ENCODE measurements around the gene FKTN.
"Not testable (repeated sequence)": the region's sequence is repeated elsewhere in the genome, so short reads cannot be mapped to it uniquely, and the experiment has no call there.

FKTN gene

DNA sequence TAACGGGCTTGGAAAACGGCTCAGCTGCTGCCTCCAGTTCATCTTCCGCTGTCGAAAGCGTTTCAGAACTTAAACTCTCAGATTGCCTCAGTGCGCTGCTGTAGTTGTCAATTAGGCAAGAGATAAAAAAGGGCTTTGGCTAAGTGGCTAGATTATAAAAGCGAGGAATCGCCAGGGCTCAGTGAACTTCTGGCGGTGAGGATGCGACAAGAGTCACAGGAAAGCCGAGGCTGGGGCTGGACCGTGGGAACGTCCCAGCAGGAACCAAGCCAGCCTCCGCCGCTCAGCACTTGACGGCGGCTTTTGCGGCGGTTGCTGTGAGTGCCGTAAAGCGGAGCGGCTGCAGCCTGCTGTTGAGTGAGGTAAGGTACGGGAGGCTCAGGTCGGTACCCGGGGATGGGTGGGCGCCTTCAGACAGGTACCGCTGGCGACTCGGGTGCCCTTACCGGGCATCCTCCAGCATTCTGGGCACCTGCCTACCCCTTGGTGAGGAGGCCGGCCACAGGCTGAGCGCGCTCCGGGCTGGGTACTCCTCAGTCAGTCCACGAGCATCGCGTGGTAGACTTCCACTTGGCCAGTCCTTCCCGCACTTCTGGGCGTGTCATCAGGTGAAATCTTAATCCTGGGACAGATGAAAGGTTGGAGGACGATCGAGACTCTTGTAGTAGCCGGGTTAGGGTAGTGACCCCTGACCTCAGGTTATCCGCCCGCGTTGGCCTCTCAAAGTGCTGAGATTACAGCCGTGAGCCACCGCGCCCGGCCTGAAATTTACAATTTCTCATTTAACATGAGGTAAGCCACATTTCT, at the start of gene FKTN:
Gene FKTN (plus strand): TSS at position 328 of the 807 bp plus-strand sequence. CDS start 16,902 bp downstream, outside the sequence.
- Histone ChIP-seq H3K9me3 (ENCODE audit: control insufficient read depth, low read depth, low read length) (peaks cover 14% of the 10 kb centered on the region), H3K4me1 (ENCODE audit: control insufficient read depth, low read depth, low read length) (peaks cover 3% of the 10 kb centered on the region), H3K4me3 (ENCODE audit: low read length) (peak within 1 kb of the TSS; percentile 99), H3K36me3 (ENCODE audit: control insufficient read depth, low read depth, low read length) (no peaks in the 10 kb centered on the region), H3K27ac (ENCODE audit: low read length) (no peak within 1 kb of the TSS), H3K27me3 (ENCODE audit: control insufficient read depth, insufficient read depth, low read length) (peaks cover 13% of the 10 kb centered on the region), H3K9ac (ENCODE audit: low read length) (peak within 1 kb of the TSS; percentile 71)

DNA sequence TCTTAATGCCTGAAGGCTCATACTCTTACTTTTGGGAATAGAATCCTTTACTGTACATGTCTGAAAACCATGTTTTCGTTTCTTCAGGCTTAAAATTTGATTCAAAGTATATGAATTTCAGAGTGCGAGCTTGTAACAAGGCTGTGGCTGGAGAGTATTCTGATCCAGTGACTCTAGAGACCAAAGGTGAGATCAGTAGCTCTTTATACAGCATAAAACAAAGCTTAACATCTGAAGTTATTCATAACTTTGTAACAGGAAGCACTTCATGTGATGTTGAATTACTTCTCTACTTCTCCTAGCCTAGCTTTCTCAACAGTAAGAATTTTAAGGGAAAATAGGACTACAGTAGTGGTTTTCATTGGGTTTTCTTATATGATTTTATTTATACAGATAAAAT, 49.4 kb upstream of the FKTN start:
- Histone ChIP-seq H3K4me1 (ENCODE audit: control insufficient read depth, low read depth, low read length) (peaks cover 7% of the 10 kb centered on the region), H3K27ac (ENCODE audit: low read length) (no peak overlapping the region), H3K9ac (ENCODE audit: low read length) (no peak overlapping the region), H3K9me3 (ENCODE audit: control insufficient read depth, low read depth, low read length) (no peaks in the 10 kb centered on the region), H3K36me3 (ENCODE audit: control insufficient read depth, low read depth, low read length) (peaks cover 7% of the 10 kb centered on the region), H3K4me3 (ENCODE audit: low read length) (no peak overlapping the region), H3K27me3 (ENCODE audit: control insufficient read depth, insufficient read depth, low read length) (no peaks in the 10 kb centered on the region)

DNA sequence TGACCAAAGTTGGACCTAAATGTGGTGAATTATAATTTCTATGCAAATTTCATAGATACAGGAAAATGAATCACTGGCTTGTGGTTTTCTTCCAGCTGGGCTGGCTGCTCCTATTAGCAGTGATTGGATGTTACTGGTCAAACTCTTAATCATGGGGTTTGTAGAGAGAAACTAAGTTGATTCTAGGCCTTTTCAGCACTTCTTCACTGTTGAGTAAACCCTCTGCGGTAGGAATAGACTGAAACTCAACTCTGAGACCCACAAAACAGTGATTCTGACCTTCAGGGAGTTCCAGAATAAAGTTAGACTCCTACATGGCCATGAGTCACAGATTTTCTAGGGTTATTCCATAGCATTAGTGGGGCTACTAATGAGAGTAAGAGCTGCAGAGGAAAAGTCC, 47.9 kb upstream of the FKTN start:
- peaks cover 11% of the 10 kb centered on the region for H3K36me3 ChIP-seq (ENCODE audit: control insufficient read depth, low read depth, low read length)
- no peaks in the 10 kb centered on the region for H3K27me3 ChIP-seq (ENCODE audit: control insufficient read depth, insufficient read depth, low read length)
- H3K4me3 ChIP-seq (ENCODE audit: low read length): no peak overlapping the region
- no peaks in the 10 kb centered on the region for H3K4me1 ChIP-seq (ENCODE audit: control insufficient read depth, low read depth, low read length)
- H3K9me3 ChIP-seq (ENCODE audit: control insufficient read depth, low read depth, low read length): no peaks in the 10 kb centered on the region
- H3K9ac ChIP-seq (ENCODE audit: low read length): no peak overlapping the region
- no peak overlapping the region for H3K27ac ChIP-seq (ENCODE audit: low read length)

GRCh38 chr9:105511446-105511845, 46.5 kb upstream of the FKTN start:
- Histone ChIP-seq H3K36me3 (ENCODE audit: control insufficient read depth, low read depth, low read length) (peaks cover 11% of the 10 kb centered on the region), H3K27ac (ENCODE audit: low read length) (no peak overlapping the region), H3K4me3 (ENCODE audit: low read length) (no peak overlapping the region), H3K27me3 (ENCODE audit: control insufficient read depth, insufficient read depth, low read length) (no peaks in the 10 kb centered on the region), H3K9me3 (ENCODE audit: control insufficient read depth, low read depth, low read length) (no peaks in the 10 kb centered on the region), H3K9ac (ENCODE audit: low read length) (no peak overlapping the region), H3K4me1 (ENCODE audit: control insufficient read depth, low read depth, low read length) (peaks cover 5% of the 10 kb centered on the region)

DNA sequence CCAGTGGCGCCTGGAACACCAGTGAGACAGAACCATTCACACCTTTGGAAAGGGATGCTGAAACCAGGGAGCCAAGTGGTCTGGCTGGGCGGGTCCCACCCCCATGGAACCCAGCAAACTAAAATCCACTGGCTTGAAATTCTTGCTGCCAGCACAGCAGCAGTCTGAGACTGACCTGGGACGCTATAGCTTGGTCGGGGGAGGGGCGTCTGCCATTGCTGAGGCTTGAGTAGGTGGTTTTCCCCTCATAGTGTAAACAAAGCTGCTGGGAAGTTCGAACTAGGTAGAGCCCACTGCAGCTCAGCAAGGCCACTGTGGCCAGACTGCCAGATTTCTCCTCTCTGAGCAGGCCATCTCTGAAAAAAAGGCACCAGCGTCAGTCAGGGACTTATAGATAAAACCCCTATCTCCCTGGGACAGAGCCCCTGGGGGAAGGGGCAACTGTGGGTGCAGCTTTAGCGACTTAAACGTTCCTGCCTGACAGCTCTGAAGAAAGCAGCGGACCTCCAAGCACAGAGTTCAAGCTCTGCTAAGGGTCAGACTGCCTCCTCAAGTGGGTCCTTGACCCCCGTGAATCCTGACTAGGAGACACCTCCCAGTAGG, 42.0 kb upstream of the FKTN start:
- no peak overlapping the region for H3K4me3 ChIP-seq (ENCODE audit: low read length)
- peaks cover 5% of the 10 kb centered on the region for H3K4me1 ChIP-seq (ENCODE audit: control insufficient read depth, low read depth, low read length)
- H3K36me3 ChIP-seq (ENCODE audit: control insufficient read depth, low read depth, low read length): peaks cover 8% of the 10 kb centered on the region
- H3K27me3 ChIP-seq (ENCODE audit: control insufficient read depth, insufficient read depth, low read length): no peaks in the 10 kb centered on the region
- H3K27ac ChIP-seq (ENCODE audit: low read length): no peak overlapping the region
- H3K9me3 ChIP-seq (ENCODE audit: control insufficient read depth, low read depth, low read length): no peaks in the 10 kb centered on the region
- H3K9ac ChIP-seq (ENCODE audit: low read length): no peak overlapping the region

DNA sequence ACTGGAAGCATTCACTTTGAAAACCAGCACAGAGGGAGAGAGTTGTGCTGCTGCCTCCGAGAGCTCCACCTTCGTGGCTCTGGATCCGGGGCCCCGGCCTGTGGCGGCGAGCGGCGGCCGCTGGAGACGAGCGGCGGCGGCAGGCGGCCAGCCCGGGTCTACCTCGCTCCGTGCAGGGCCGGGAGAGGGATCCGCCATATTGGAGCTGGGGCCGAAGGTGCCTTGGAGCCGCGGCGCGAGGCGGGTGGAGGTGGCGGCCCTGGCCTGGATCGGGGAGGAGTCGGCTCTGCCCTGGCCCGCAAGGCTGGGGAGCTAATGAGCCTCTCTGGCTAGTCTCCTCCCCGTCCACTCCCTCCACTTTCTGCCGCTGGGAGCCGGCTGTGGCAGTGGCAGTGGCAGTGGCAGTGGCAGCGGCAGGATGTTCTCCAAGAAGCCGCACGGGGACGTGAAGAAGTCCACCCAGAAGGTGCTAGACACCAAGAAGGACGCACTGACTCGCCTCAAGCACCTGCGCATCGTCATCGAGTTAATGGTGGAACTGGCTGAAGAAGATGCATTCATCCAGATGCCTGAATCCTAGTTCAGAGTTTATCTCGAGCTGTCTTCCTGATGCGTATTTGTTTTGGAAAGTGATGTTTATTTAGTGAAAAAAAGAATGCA, 38.1 kb upstream of the FKTN start:
- H3K9ac ChIP-seq (ENCODE audit: low read length); H3K27ac ChIP-seq (ENCODE audit: low read length); H3K4me3 ChIP-seq (ENCODE audit: low read length); H3K36me3 ChIP-seq (ENCODE audit: control insufficient read depth, low read depth, low read length); H3K4me1 ChIP-seq (ENCODE audit: control insufficient read depth, low read depth, low read length); H3K27me3 ChIP-seq (ENCODE audit: control insufficient read depth, insufficient read depth, low read length); H3K9me3 ChIP-seq (ENCODE audit: control insufficient read depth, low read depth, low read length): not testable (repeated sequence)

DNA sequence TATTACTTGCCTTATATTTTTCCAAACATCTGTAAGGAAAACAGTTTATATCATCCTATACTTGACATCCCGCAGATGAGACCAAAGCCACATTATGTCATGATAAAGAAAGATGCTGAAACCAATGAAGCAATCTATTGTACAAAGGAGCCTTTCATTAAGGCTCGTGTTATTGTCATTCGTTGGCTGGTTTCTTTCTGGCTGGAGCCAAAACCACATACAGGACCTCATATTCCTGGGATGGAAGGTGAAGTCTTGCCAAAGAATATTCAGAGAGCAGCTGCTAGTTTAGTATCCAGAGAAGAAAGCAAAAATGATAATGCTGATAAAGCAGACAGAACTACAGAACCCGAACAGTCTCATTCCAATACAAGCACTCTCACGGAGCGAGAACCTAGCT, 36.9 kb upstream of the FKTN start:
- H3K9me3 ChIP-seq (ENCODE audit: control insufficient read depth, low read depth, low read length); H3K4me3 ChIP-seq (ENCODE audit: low read length); H3K4me1 ChIP-seq (ENCODE audit: control insufficient read depth, low read depth, low read length); H3K9ac ChIP-seq (ENCODE audit: low read length); H3K36me3 ChIP-seq (ENCODE audit: control insufficient read depth, low read depth, low read length); H3K27ac ChIP-seq (ENCODE audit: low read length); H3K27me3 ChIP-seq (ENCODE audit: control insufficient read depth, insufficient read depth, low read length): not testable (repeated sequence)

- H3K36me3 ChIP-seq (ENCODE audit: control insufficient read depth, low read depth, low read length); H3K4me1 ChIP-seq (ENCODE audit: control insufficient read depth, low read depth, low read length); H3K9ac ChIP-seq (ENCODE audit: low read length); H3K27ac ChIP-seq (ENCODE audit: low read length); H3K9me3 ChIP-seq (ENCODE audit: control insufficient read depth, low read depth, low read length); H3K4me3 ChIP-seq (ENCODE audit: low read length); H3K27me3 ChIP-seq (ENCODE audit: control insufficient read depth, insufficient read depth, low read length): not testable (repeated sequence)
Measured at GRCh38 chr9:105522618-105523385, 35.1 kb upstream of the FKTN start.

GRCh38 chr9:105531530-105531929, 26.4 kb upstream of the FKTN start:
- H3K4me1 ChIP-seq (ENCODE audit: control insufficient read depth, low read depth, low read length): no peaks in the 10 kb centered on the region
- H3K4me3 ChIP-seq (ENCODE audit: low read length): no peak overlapping the region
- H3K9ac ChIP-seq (ENCODE audit: low read length): no peak overlapping the region
- H3K9me3 ChIP-seq (ENCODE audit: control insufficient read depth, low read depth, low read length): no peaks in the 10 kb centered on the region
- peaks cover 9% of the 10 kb centered on the region for H3K36me3 ChIP-seq (ENCODE audit: control insufficient read depth, low read depth, low read length)
- H3K27ac ChIP-seq (ENCODE audit: low read length): no peak overlapping the region
- no peaks in the 10 kb centered on the region for H3K27me3 ChIP-seq (ENCODE audit: control insufficient read depth, insufficient read depth, low read length)

- Histone ChIP-seq H3K9me3 (ENCODE audit: control insufficient read depth, low read depth, low read length) (no peaks in the 10 kb centered on the region), H3K4me1 (ENCODE audit: control insufficient read depth, low read depth, low read length) (no peaks in the 10 kb centered on the region), H3K4me3 (ENCODE audit: low read length) (no peak overlapping the region), H3K27me3 (ENCODE audit: control insufficient read depth, insufficient read depth, low read length) (no peaks in the 10 kb centered on the region), H3K27ac (ENCODE audit: low read length) (no peak overlapping the region), H3K9ac (ENCODE audit: low read length) (no peak overlapping the region), H3K36me3 (ENCODE audit: control insufficient read depth, low read depth, low read length) (peaks cover 9% of the 10 kb centered on the region)
Measured at GRCh38 chr9:105535920-105536668, 21.8 kb upstream of the FKTN start.

GRCh38 chr9:105539452-105539851, 18.5 kb upstream of the FKTN start:
- no peaks in the 10 kb centered on the region for H3K27me3 ChIP-seq (ENCODE audit: control insufficient read depth, insufficient read depth, low read length)
- no peak overlapping the region for H3K27ac ChIP-seq (ENCODE audit: low read length)
- H3K9ac ChIP-seq (ENCODE audit: low read length): no peak overlapping the region
- no peaks in the 10 kb centered on the region for H3K9me3 ChIP-seq (ENCODE audit: control insufficient read depth, low read depth, low read length)
- H3K36me3 ChIP-seq (ENCODE audit: control insufficient read depth, low read depth, low read length): peaks cover 9% of the 10 kb centered on the region
- H3K4me3 ChIP-seq (ENCODE audit: low read length): no peak overlapping the region
- no peaks in the 10 kb centered on the region for H3K4me1 ChIP-seq (ENCODE audit: control insufficient read depth, low read depth, low read length)

All from iPS-18a (cell line).